GM12891 (cell line): Measurements from ENCODE around the gene ATF7IP2.

Source experiments
- DNase-seq: peaks from one replicate; pipeline ENCODE4 v3.0.0; 2011; ENCODE audit warnings: low spot score; ENCODE audit not compliant: insufficient read length
- FAIRE-seq: peaks from 2 replicates; lab custom pipeline; 2011; peaks lifted over from hg19 to GRCh38; lab: Jason Lieb, UNC
- PAX5 ChIP-seq: IDR thresholded peaks from 2 replicates; pipeline ENCODE4 v1.6.1; 2011; ENCODE audit warnings: low read length, moderate library complexity, mild to moderate bottlenecking; ENCODE audit not compliant: insufficient read depth, severe bottlenecking
- POLR2A ChIP-seq: IDR thresholded peaks from 2 replicates; pipeline ENCODE4 v1.6.1; 2011; ENCODE audit warnings: low read depth, low read length, control low read depth
- POLR2AphosphoS5 ChIP-seq: IDR thresholded peaks from 2 replicates; pipeline ENCODE4 v1.6.1; 2011; ENCODE audit warnings: low read depth, low read length, control low read depth
- POU2F2 ChIP-seq: IDR thresholded peaks from 2 replicates; pipeline ENCODE4 v1.6.1; 2011; ENCODE audit warnings: low read depth, mild to moderate bottlenecking, control low read depth, low read length, moderate library complexity
- SPI1 ChIP-seq: IDR thresholded peaks from 2 replicates; pipeline ENCODE4 v1.6.1; 2011; ENCODE audit warnings: low read depth, low read length, control low read depth
- TAF1 ChIP-seq: IDR thresholded peaks from 2 replicates; pipeline ENCODE4 v1.6.1; 2011; ENCODE audit warnings: low read depth, low read length, control low read depth

The ATF7IP2 gene

DNA sequence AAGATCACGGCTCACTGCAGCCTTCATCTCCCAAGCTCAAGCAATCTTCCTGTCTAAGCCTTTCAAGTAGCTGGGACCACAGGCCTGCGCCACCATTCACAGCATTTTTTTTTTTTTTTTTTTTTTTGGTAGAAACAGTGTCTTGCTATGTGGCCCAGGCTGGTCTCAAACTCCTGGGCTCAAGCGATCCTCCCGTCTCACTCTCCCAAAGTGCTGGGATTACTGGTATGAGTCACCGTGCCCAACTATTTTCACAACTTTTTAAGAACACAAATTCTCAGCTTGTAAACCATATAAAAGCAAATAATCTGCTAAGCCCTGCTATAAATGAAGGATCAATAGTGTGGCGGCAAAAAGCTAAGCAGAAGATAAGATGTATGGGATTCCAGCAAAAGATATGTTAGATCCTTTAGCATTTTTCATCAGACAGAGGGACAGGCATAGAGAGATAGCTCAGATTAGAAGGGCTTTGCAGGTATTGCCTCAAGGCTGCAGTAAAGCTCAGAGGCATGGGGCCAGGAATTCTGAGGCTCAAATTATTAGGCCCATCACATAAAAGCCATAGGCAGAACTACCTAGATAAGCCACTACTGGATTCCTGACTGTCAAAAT lies 139.5 kb downstream of the ATF7IP2 start:
- no peak for DNase-seq
- FAIRE-seq = no peak
- TF ChIP-seq POU2F2 = no peak
- no peak for TF ChIP-seq PAX5
- TF ChIP-seq TAF1 = no peak
- no peak for TF ChIP-seq POLR2A
- TF ChIP-seq SPI1 = no peak
- no peak for TF ChIP-seq POLR2AphosphoS5

DNA sequence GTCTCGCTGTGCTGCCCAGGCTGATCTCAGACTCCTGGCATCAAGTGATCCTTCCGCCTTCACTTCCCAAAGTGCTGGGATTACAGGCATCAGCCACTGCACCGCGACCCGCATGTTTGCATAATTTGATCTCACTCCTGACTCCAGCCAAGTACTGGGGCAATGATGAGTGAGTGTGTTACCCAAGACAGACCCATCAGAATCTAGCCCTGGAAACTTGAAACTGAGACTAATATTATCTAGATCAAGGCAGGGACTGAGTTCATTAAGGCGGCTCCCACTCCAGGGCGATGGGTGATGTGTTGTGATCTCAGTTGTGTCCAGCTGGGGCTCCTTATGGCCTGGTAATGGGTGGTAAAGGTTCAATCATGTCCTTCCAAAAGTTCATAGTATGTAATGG lies 141.1 kb downstream of the ATF7IP2 start:
- DNase-seq (no peak), FAIRE-seq (no peak)
- TF ChIP-seq POU2F2 (no peak), PAX5 (no peak), TAF1 (no peak), POLR2A (no peak), SPI1 (no peak), POLR2AphosphoS5 (no peak)

DNA sequence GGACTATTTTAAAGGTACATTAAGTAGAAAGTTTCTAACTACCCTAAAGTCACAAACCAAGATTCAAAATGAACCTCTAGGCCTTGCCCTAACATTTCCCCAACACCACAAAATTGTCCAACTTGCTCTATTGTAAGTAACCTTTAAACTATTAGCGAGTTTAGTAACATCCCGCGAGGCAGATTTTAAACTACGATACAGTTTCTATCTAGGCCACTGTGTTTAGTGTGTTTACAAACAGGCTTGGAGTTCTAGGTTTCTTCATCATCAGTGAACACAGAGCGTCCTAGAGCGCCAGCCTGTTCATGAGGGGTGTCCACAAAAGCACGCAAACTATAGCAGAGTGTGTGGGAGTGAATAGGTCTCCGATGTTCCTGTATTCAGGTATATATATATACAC lies 142.8 kb downstream of the ATF7IP2 start:
- no peak for TF ChIP-seq POLR2AphosphoS5
- TF ChIP-seq POU2F2 = no peak
- FAIRE-seq (no peak), DNase-seq (no peak)

DNA sequence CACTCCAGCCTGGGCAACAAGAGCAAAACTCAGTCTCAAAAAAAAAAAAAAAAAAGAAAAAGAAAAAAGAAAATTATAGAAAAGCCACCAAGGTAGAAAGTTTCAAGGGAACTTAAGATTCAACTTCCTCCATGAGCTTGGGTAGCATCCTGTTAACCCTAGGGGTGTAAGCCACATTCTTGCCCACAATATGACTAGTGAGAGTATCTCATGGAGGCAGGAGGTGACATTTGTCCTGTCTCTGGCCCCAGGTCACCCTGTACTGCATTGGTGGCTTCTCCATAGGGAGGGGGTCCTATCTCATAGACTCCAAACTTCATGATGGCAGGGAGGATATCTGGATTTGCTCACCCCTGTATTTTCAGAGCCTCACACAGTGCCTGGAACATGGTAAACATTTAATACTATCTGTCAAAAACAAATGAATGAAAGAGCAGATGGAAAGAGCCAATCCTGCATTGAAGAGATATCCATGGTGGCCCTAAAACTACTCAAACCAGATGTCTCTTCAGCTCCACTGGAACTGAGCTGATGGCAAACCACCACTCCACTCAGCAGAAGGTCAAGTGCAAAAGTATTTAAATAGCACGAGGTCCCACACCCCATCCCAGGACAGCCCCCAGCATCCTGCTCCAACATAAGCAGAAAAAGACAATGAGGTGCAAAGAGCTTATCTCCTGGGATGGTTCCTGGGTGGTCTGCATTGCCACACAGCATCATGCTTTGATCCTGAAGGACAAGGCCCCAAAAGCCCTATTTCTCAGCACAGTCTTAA lies 144.2 kb downstream of the ATF7IP2 start:
- FAIRE-seq (no peak), DNase-seq (no peak)
- no peak for TF ChIP-seq POU2F2
- no peak for TF ChIP-seq TAF1
- TF ChIP-seq PAX5 = no peak
- TF ChIP-seq POLR2AphosphoS5 = no peak
- no peak for TF ChIP-seq SPI1
- TF ChIP-seq POLR2A = no peak

DNA sequence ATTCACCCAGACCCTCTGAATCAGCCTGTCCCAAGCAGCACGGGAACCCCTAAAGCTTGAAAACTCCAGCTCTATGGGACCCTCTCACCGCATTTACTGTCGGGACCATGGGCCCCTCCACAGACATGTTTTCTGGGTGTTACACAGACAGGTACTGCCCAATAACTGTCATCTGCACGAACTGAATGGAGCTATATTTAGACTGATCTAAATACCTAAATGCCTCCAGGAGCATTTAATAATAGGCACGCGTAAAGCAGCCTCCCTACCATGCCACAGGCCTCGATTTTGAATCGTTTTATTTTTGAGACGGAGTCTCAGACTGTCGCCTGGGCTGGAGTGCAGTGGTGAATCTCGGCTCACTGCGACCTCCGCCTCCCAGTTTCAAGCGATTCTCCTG lies 144.8 kb downstream of the ATF7IP2 start:
- no peak for DNase-seq
- TF ChIP-seq PAX5 (no peak), TAF1 (no peak), SPI1 (no peak), POLR2AphosphoS5 (no peak), POU2F2 (no peak), POLR2A (no peak)
- no peak for FAIRE-seq

DNA sequence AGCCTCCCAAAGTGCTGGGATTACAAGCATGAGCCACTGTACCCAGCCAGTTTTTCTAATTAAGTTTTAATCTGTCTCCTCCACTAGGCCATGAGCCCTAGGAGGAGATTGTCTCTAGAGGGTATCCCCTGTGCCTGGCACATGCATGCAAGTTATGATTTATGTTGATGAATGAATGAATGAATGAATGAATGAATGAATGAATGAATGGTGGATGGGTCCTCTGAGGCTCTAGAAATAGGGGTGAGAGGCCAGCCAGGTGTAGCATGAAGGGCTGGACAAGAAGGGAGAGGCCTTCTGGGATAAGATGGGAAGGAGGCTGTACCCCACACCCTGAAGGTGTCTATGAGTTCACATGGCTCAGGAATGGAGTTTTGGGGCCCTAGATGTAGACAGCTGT lies 145.7 kb downstream of the ATF7IP2 start:
- TF ChIP-seq POU2F2 = no peak
- TF ChIP-seq POLR2A = no peak
- no peak for TF ChIP-seq TAF1
- TF ChIP-seq POLR2AphosphoS5 = no peak
- no peak for TF ChIP-seq SPI1
- no peak for TF ChIP-seq PAX5
- FAIRE-seq = no peak
- DNase-seq = no peak
